ENCODE data around the gene GALNT17.

GALNT17 gene

DNA sequence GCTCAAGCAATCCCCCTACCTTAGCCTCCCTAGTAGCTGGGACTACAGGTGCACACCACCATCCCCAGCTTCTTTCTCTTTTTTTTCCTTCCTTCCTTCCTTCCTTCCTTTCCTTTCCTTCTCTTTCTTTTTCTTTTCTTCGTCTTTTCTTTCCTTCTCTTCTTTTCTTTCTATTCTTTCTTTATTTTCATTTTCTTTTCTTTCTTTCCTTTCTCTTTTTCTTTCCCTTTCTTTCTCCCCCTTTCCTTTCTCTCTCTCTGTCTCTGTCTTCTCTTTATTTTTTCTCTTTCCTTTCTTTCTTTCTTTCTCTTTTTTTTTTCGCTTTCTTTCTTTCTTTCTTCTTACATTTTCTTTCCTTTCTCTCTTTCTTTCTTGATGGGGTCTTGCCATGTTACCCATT is 621.3 kb downstream of the GALNT17 start:
- peaks cover 3% of the 10 kb centered on the region; the same call in 1 of the 2 replicates for H3K27me3 ChIP-seq (ENCODE audit: insufficient read depth, low read length)
- no peaks in the 10 kb centered on the region for H3K79me2 ChIP-seq (ENCODE audit: control insufficient read depth, insufficient read depth, low read length, unreplicated experiment)
- no peaks in the 10 kb centered on the region for H3K36me3 ChIP-seq (ENCODE audit: insufficient read depth, low read length)
- no peak overlapping the region for H3K27ac ChIP-seq (ENCODE audit: low read depth, low read length)
- H2AFZ ChIP-seq (ENCODE audit: low read length, unreplicated experiment): no peak overlapping the region
- H3K4me3 ChIP-seq (ENCODE audit: low read depth, low read length): no peak overlapping the region
- no peaks in the 10 kb centered on the region for H3K4me1 ChIP-seq (ENCODE audit: control insufficient read depth, insufficient read depth, low read length, unreplicated experiment)

GRCh38 chr7:71753956-71754664 is 622.2 kb downstream of the GALNT17 start:
- peaks cover 3% of the 10 kb centered on the region; the same call in 1 of the 2 replicates for H3K27me3 ChIP-seq (ENCODE audit: insufficient read depth, low read length)
- H2AFZ ChIP-seq (ENCODE audit: low read length, unreplicated experiment): no peak overlapping the region
- no peaks in the 10 kb centered on the region for H3K4me1 ChIP-seq (ENCODE audit: control insufficient read depth, insufficient read depth, low read length, unreplicated experiment)
- H3K4me3 ChIP-seq (ENCODE audit: low read depth, low read length): no peak overlapping the region
- no peaks in the 10 kb centered on the region for H3K36me3 ChIP-seq (ENCODE audit: insufficient read depth, low read length)
- no peaks in the 10 kb centered on the region for H3K79me2 ChIP-seq (ENCODE audit: control insufficient read depth, insufficient read depth, low read length, unreplicated experiment)
- H3K27ac ChIP-seq (ENCODE audit: low read depth, low read length): no peak overlapping the region

DNA sequence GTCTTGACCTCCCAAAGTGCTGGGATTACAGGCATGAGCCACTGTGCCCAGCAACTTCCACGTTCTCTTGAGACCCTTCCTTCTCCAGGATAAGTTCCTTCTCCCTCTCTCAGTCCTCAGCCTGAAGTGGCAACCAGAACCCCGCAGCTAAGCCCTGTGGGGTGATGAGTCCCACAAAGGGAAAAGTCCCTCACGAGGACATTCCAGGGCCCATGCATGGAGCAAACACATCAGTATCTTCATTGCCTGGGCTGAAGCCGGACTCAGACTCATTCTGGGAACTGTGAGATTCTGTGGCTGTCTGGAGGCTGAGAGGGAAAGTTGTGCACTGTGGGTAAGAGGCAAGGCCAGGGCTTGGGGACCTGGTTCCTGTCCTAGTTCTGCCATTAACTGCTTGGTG is 622.9 kb downstream of the GALNT17 start:
- no peaks in the 10 kb centered on the region for H3K4me1 ChIP-seq (ENCODE audit: control insufficient read depth, insufficient read depth, low read length, unreplicated experiment)
- peaks cover 3% of the 10 kb centered on the region; the same call in 1 of the 2 replicates for H3K27me3 ChIP-seq (ENCODE audit: insufficient read depth, low read length)
- no peak overlapping the region for H3K4me3 ChIP-seq (ENCODE audit: low read depth, low read length)
- no peak overlapping the region for H2AFZ ChIP-seq (ENCODE audit: low read length, unreplicated experiment)
- no peaks in the 10 kb centered on the region for H3K36me3 ChIP-seq (ENCODE audit: insufficient read depth, low read length)
- no peak overlapping the region for H3K27ac ChIP-seq (ENCODE audit: low read depth, low read length)
- no peaks in the 10 kb centered on the region for H3K79me2 ChIP-seq (ENCODE audit: control insufficient read depth, insufficient read depth, low read length, unreplicated experiment)

DNA sequence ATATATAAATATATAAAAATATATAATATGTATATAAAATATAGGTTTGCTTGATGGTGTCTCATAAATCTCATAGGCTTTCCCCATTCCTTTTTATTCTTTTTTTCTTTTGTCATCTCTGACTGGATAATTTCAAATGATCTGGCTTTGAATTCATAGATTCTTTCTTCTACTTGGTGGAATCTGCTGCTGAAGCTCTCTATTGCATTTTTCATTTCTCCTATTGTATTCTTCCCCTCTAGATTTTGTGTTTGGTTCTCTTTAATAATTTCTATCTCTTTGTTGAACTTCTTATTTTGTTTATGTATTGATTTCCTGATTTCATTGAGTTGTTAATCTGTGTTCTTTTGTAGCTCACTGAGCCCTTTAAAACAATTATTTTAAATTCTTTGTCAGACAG is 629.4 kb downstream of the GALNT17 start:
- Histone ChIP-seq H3K4me3 (ENCODE audit: low read depth, low read length) (no peak overlapping the region), H2AFZ (ENCODE audit: low read length, unreplicated experiment) (no peak overlapping the region), H3K27ac (ENCODE audit: low read depth, low read length) (no peak overlapping the region), H3K27me3 (ENCODE audit: insufficient read depth, low read length) (no peaks in the 10 kb centered on the region), H3K36me3 (ENCODE audit: insufficient read depth, low read length) (no peaks in the 10 kb centered on the region), H3K4me1 (ENCODE audit: control insufficient read depth, insufficient read depth, low read length, unreplicated experiment) (no peaks in the 10 kb centered on the region), H3K79me2 (ENCODE audit: control insufficient read depth, insufficient read depth, low read length, unreplicated experiment) (no peaks in the 10 kb centered on the region)
